RWPE2 (cell line): ENCODE data around the gene CTDP1.
"Not testable (repeated sequence)": the region's sequence is repeated elsewhere in the genome, so short reads cannot be mapped to it uniquely, and the experiment has no call there.

Experiments used
- ATAC-seq: fragments of 200-7000 bp; cut with Tn5 transposase; 3 replicates; pipeline ENCODE4 v1.9.1; 2021; ENCODE audit warnings: low read depth
- DNase-seq: peaks from one replicate; pipeline ENCODE4 v3.0.0-alpha.2; 2020; ENCODE audit warnings: low spot score
- H3K27ac ChIP-seq: fragments of 450-650 bp; 2 replicates; pipeline ENCODE4 v1.5.1; 2017; ENCODE audit warnings: mild to moderate bottlenecking; ENCODE audit not compliant: poor library complexity, severe bottlenecking
- H3K27me3 ChIP-seq: fragments of 250-450 bp; sonication (Bioruptor Pico); 2 replicates; pipeline ENCODE4 v1.5.1; 2021; ENCODE audit warnings: mild to moderate bottlenecking, moderate library complexity; ENCODE audit not compliant: insufficient read depth, poor library complexity, severe bottlenecking
- H3K36me3 ChIP-seq: fragments of 250-450 bp; sonication (Bioruptor Pico); 2 replicates; pipeline ENCODE4 v1.5.1; 2020; ENCODE audit warnings: low read depth, mild to moderate bottlenecking, moderate library complexity
- H3K4me1 ChIP-seq: fragments of 250-450 bp; sonication (Bioruptor Pico); 2 replicates; pipeline ENCODE4 v1.5.1; 2021; ENCODE audit warnings: mild to moderate bottlenecking, moderate library complexity; ENCODE audit not compliant: insufficient read depth, poor library complexity, severe bottlenecking
- H3K4me3 ChIP-seq: fragments of 250-450 bp; sonication (Bioruptor Pico); 2 replicates; pipeline ENCODE4 v1.5.1; 2021; ENCODE audit warnings: mild to moderate bottlenecking, moderate library complexity; ENCODE audit not compliant: severe bottlenecking
- H3K9me3 ChIP-seq: fragments of 250-450 bp; sonication (Bioruptor Pico); 2 replicates; pipeline ENCODE4 v1.5.1; 2021; ENCODE audit warnings: mild to moderate bottlenecking, moderate library complexity; ENCODE audit not compliant: severe bottlenecking
- CTCF ChIP-seq: fragments of 450-650 bp; IDR thresholded peaks from one replicate; pipeline ENCODE4 v1.5.1; 2017; ENCODE audit warnings: mild to moderate bottlenecking, moderate library complexity; ENCODE audit not compliant: poor library complexity, severe bottlenecking

CTDP1 gene

GRCh38 chr18:79727211-79727610 lies 47.6 kb downstream of the CTDP1 start:
- no peak for ATAC-seq
- Histone ChIP-seq H3K4me3 (no peak overlapping the region), H3K9me3 (peaks cover 10% of the 10 kb centered on the region), H3K27me3 (no peaks in the 10 kb centered on the region), H3K36me3 (peaks cover 46% of the 10 kb centered on the region), H3K4me1 (no peaks in the 10 kb centered on the region), H3K27ac (no peak overlapping the region)
- no peak for TF ChIP-seq CTCF
- no peak for DNase-seq

GRCh38 chr18:79728931-79729586 lies 49.5 kb downstream of the CTDP1 start:
- Histone ChIP-seq H3K4me3 (no peak overlapping the region), H3K27ac (no peak overlapping the region), H3K4me1 (no peaks in the 10 kb centered on the region), H3K36me3 (peaks cover 50% of the 10 kb centered on the region), H3K27me3 (no peaks in the 10 kb centered on the region), H3K9me3 (peaks cover 10% of the 10 kb centered on the region)
- TF ChIP-seq CTCF: no peak
- no peak for DNase-seq
- ATAC-seq: no peak

- ATAC-seq (no peak), DNase-seq (no peak)
- no peaks in the 10 kb centered on the region for H3K27me3 ChIP-seq
- no peak overlapping the region for H3K4me3 ChIP-seq
- peaks cover 49% of the 10 kb centered on the region for H3K36me3 ChIP-seq
- no peak for TF ChIP-seq CTCF
- H3K27ac ChIP-seq: no peak overlapping the region
- no peaks in the 10 kb centered on the region for H3K4me1 ChIP-seq
- peaks cover 10% of the 10 kb centered on the region for H3K9me3 ChIP-seq
These were observed 50.0 kb downstream of the CTDP1 start for GRCh38 chr18:79729611-79730010.

- Histone ChIP-seq H3K27ac (no peak overlapping the region), H3K27me3 (no peaks in the 10 kb centered on the region), H3K36me3 (peaks cover 43% of the 10 kb centered on the region), H3K9me3 (peaks cover 10% of the 10 kb centered on the region), H3K4me3 (no peak overlapping the region), H3K4me1 (no peaks in the 10 kb centered on the region)
- DNase-seq: no peak
- no peak for ATAC-seq
- no peak for TF ChIP-seq CTCF
These were observed 51.2 kb downstream of the CTDP1 start for GRCh38 chr18:79730804-79731203.

GRCh38 chr18:79731881-79732720 lies 52.5 kb downstream of the CTDP1 start:
- not testable (repeated sequence) for DNase-seq, H3K27ac ChIP-seq, H3K4me1 ChIP-seq, H3K27me3 ChIP-seq, H3K4me3 ChIP-seq, ATAC-seq
- Histone ChIP-seq H3K9me3 (peaks cover 10% of the 10 kb centered on the region), H3K36me3 (peaks cover 37% of the 10 kb centered on the region)
